ENCODE results near the gene S100A7A. TPM values are rescaled to one million over a fixed set of nuclear protein-coding genes. Genes with fewer than 3 reads are reported as not detected.

Gene S100A7A
- total and polyA plus RNA-seq, 2 of the 8 experiments (the other 6 are each of a cell fraction or from before 2014, with no cell fraction given) = not detected

DNA sequence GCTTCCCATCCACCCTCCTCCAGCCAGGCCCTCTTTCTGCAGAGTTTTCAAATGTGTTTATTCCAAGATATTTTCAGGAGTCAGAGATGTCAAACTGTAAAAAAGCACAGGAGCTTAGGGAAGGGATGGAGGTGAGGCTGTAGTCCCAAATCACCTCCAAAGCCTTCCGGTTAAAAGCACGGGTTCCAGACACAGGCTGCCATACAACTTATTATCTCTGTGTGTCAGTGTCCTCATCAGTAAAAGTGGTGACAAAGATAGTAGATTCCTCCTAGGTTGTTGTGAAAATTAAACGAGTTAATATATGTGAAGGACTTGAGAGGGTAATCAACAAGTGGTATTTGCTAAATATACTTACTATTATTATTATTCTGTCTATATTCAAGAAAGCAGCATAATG, 15.1 kb downstream of the S100A7A start:
- no peaks in the 10 kb centered on the region for H3K27me3 ChIP-seq (replicated peaks in 1 of 4; ENCODE audit: control insufficient read depth in 3 of 4, extremely low read depth in 1 of 4, insufficient read depth in 3 of 4, low read length in 3 of 4)
- no peak overlapping the region for H2BK120ac ChIP-seq (replicated peaks; ENCODE audit: low read depth, low read length)
- no peak overlapping the region for H4K91ac ChIP-seq (replicated peaks; ENCODE audit: insufficient read length, low read length)
- H3K27ac ChIP-seq (ENCODE audit: low read depth, low read length) = no peak overlapping the region
- H2BK12ac ChIP-seq (ENCODE audit: low read depth, low read length) = no peak overlapping the region
- WGBS, 2 experiments (ENCODE audit: extremely low coverage in 1 of 2, insufficient coverage in 1 of 2, insufficient read length in 1 of 2, insufficient replicate concordance in 2 of 2, low coverage in 1 of 2, low lambda C conversion rate in 2 of 2, missing lambda C conversion rate in 1 of 2) = 85% methylated on average over 3 of the region's 3 CpGs; no CpG with 5 or more reads in 1 of the 2 experiments
- no peak overlapping the region for H3K4me2 ChIP-seq (ENCODE audit: insufficient read depth in 1 of 2, low read depth in 2 of 2, low read length in 2 of 2)
- peaks cover 0 to 7% of the 10 kb centered on the region in 2 experiments for H4K20me1 ChIP-seq (replicated peaks in 1 of 2; ENCODE audit: control insufficient read depth in 1 of 2, insufficient read depth in 2 of 2, low read length in 2 of 2)
- H4K8ac ChIP-seq (ENCODE audit: extremely low read depth, insufficient read depth, low read length) = no peak overlapping the region
- no peak overlapping the region for H3K56ac ChIP-seq (replicated peaks; ENCODE audit: insufficient read length, low read depth, low read length)
- POLR2A ChIA-PET (ENCODE audit: partially characterized antibody) = no interaction called here
- TF ChIP-seq MAFK (IDR thresholded peaks at IDR 0.05; ENCODE audit: low read depth, low read length) = no peak
- no peak for TF ChIP-seq NRF1 (IDR thresholded peaks at IDR 0.05; ENCODE audit: low read depth, low read length)
- no peak for TF ChIP-seq CHD1 (IDR thresholded peaks at IDR 0.05; ENCODE audit: low read depth, low read length)
- TF ChIP-seq RAD21 (IDR thresholded peaks at IDR 0.05 in 1 of 2, conservative IDR thresholded peaks at IDR 0.05 in 1 of 2; ENCODE audit: low read depth in 2 of 2, low read length in 2 of 2) = no peak
- no peak for TF ChIP-seq TAF7 (optimal IDR thresholded peaks at IDR 0.05; ENCODE audit: borderline replicate concordance, low read depth, low read length)
- TF ChIP-seq, protein P1, sequence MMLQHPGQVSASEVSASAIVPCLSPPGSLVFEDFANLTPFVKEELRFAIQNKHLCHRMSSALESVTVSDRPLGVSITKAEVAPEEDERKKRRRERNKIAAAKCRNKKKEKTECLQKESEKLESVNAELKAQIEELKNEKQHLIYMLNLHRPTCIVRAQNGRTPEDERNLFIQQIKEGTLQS (IDR thresholded peaks at IDR 0.05; ENCODE audit: insufficient read depth, low read depth, low read length) = no peak
- TF ChIP-seq RFX5 (IDR thresholded peaks at IDR 0.05; ENCODE audit: borderline replicate concordance, low read depth, low read length) = no peak
- no peak for TF ChIP-seq CHD2 (IDR thresholded peaks at IDR 0.05; ENCODE audit: low read length)
- no peak for TF ChIP-seq YY1 (IDR thresholded peaks at IDR 0.05; ENCODE audit: low read depth, low read length)
- H3K9ac ChIP-seq (replicated peaks in 1 of 4; ENCODE audit: extremely low read depth in 1 of 4, low read depth in 3 of 4, low read length in 3 of 4) = no peak overlapping the region
- H3K79me2 ChIP-seq (ENCODE audit: control insufficient read depth in 1 of 2, insufficient read depth in 2 of 2, low read length in 2 of 2) = no peaks in the 10 kb centered on the region
- no peak overlapping the region for H3K18ac ChIP-seq (ENCODE audit: extremely low read depth, low read length)
- FAIRE-seq = no peak
- no peaks in the 10 kb centered on the region; the same call in 1 of the 2 replicates for H3K23me2 ChIP-seq (ENCODE audit: low read depth, low read length)
- H4K5ac ChIP-seq (ENCODE audit: insufficient read length, low read depth, low read length) = no peak overlapping the region
- no peak overlapping the region for H2BK5ac ChIP-seq (ENCODE audit: low read depth, low read length)
- H3K4ac ChIP-seq (replicated peaks; ENCODE audit: insufficient read length, low read depth, low read length) = no peak overlapping the region
- no peaks in the 10 kb centered on the region for H3K36me3 ChIP-seq (ENCODE audit: control insufficient read depth in 2 of 4, insufficient read depth in 4 of 4, low read length in 3 of 4)
- DNase-seq (ENCODE audit: low read depth in 1 of 2, low spot score in 2 of 2) = no peak
- no peak overlapping the region for H3K4me3 ChIP-seq (ENCODE audit: extremely low read depth in 1 of 4, insufficient read depth in 2 of 4, low read depth in 3 of 4, low read length in 4 of 4)
- no peaks in the 10 kb centered on the region for H3K9me3 ChIP-seq (ENCODE audit: insufficient read depth in 2 of 2, low read depth in 1 of 2, low read length in 1 of 2)
- no peak overlapping the region for H2AFZ ChIP-seq (ENCODE audit: low read length)
- H3K4me1 ChIP-seq (replicated peaks in 1 of 4; ENCODE audit: control insufficient read depth in 3 of 4, insufficient read depth in 4 of 4, low read length in 3 of 4) = no peaks in the 10 kb centered on the region; a peak in 2 of 7 replicates
- H2BK15ac ChIP-seq (ENCODE audit: low read length) = no peak overlapping the region
- CTCF ChIA-PET (ENCODE audit: partially characterized antibody) = interaction anchor here (0.9 to 1.3 kb wide), 3 partner anchors 15 to 78 kb away, joined by 3 read pairs; no protein-coding TSS in a partner anchor
- H3K14ac ChIP-seq (ENCODE audit: insufficient read length) = no peak overlapping the region
- no peak overlapping the region for H2AK5ac ChIP-seq (ENCODE audit: low read depth, low read length)
- no peak overlapping the region for H3K23ac ChIP-seq (ENCODE audit: insufficient read length)
- no peak overlapping the region for H2BK20ac ChIP-seq (ENCODE audit: low read length)
- H3K79me1 ChIP-seq (ENCODE audit: low read depth, low read length) = no peaks in the 10 kb centered on the region
